HG02973 (cell line): ENCODE measurements around the gene EPHB6.

Experiments
- ATAC-seq: cut with Tn5 transposase; IDR thresholded peaks from one replicate; pipeline ENCODE4 v1.9.1; 2021; ENCODE audit warnings: moderate library complexity; ENCODE audit not compliant: unreplicated experiment

The EPHB6 gene

DNA sequence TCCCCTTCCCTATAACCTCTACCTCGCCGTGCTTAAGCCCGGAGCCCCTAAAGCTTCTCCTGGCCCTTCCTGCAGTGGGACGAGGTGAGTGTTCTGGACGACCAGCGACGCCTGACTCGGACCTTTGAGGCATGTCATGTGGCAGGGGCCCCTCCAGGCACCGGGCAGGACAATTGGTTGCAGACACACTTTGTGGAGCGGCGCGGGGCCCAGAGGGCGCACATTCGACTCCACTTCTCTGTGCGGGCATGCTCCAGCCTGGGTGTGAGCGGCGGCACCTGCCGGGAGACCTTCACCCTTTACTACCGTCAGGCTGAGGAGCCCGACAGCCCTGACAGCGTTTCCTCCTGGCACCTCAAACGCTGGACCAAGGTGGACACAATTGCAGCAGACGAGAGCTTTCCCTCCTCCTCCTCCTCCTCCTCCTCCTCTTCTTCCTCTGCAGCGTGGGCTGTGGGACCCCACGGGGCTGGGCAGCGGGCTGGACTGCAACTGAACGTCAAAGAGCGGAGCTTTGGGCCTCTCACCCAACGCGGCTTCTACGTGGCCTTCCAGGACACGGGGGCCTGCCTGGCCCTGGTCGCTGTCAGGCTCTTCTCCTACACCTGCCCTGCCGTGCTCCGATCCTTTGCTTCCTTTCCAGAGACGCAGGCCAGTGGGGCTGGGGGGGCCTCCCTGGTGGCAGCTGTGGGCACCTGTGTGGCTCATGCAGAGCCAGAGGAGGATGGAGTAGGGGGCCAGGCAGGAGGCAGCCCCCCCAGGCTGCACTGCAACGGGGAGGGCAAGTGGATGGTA, 9.2 kb downstream of the EPHB6 start:
- no peak for ATAC-seq

DNA sequence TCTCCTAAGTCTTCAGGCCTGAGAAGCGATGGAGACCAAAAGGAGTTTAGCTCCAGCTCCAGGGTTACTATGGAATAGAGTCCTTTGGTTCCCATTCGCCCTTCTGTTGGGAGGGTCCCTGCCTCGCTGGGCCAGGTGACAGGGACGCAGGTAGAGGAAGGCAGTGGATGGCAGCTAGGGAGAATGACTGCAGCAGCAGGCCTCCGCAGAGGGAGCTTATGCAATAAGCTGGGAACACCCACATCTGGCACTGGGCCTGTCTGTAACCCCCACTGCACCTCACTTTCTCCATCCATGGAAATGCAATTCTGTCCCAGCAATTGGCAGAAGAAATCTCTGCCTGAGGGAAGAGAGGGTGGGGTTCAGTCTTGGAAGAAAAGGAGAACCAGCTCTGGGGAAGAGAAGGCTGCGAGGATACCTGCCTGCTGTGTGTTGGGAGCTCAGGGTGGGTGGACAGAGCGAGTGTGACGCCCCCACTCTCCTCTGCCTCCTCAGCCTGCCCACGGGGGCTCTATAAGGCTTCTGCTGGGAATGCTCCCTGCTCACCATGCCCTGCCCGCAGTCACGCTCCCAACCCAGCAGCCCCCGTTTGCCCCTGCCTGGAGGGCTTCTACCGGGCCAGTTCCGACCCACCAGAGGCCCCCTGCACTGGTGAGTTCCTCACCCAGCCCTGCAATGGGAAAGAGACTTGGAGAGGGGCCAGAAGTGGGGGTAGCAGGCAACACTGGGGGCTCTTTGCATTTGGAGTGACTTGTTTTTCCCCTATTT, 10.3 kb downstream of the EPHB6 start:
- no peak for ATAC-seq

DNA sequence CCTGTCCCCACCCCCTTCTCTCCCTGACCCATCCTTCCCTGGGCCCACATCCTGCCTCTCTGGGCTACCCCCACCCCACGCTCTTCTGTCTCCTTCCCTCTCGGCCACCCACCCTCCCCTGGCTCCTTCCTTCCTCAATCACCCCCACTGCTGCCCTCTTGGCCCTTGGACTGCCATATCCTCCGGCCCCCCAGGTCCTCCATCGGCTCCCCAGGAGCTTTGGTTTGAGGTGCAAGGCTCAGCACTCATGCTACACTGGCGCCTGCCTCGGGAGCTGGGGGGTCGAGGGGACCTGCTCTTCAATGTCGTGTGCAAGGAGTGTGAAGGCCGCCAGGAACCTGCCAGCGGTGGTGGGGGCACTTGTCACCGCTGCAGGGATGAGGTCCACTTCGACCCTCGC, 10.9 kb downstream of the EPHB6 start:
- ATAC-seq: no peak

DNA sequence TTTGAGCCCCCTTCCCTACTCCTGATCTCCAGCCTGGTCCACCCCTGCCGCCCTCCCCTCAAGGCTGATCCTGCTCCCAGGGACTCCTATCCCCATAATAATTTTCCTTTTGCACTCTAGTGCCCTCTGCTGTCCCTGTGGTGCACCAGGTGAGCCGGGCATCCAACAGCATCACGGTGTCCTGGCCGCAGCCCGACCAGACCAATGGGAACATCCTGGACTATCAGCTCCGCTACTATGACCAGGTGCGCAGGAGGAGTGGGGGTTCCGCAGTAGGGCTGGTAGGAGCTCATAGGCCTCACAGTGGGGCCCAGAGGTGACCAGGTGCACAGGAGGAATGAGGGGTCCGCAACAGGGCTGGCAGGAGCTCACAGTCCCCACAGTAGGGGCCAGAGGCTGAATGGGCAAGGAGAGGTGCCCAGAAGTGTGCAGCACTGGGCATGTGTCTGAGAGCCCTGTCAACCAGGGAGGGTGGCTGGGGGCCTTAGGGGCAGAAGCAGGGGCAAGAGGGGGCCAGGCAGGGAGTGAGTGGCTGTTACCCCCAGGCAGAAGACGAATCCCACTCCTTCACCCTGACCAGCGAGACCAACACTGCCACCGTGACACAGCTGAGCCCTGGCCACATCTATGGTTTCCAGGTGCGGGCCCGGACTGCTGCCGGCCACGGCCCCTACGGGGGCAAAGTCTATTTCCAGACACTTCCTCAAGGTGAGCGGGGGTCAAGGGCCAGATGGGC, 11.7 kb downstream of the EPHB6 start:
- ATAC-seq: no peak

DNA sequence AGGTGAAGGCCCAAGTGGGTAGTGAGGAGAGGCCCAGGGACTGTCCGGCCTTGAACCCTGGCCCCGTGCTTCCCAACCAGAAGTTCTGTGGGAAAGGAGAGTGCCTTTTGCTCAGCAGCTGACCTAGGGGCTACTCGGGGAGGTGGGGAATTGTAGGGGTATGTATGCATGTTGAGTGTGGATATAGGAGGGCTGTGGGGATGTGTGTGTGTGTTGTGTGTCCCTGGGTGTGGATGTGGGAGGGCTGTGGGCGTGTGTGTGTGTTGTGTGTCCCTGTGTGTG, 12.2 kb downstream of the EPHB6 start:
- ATAC-seq: no peak

DNA sequence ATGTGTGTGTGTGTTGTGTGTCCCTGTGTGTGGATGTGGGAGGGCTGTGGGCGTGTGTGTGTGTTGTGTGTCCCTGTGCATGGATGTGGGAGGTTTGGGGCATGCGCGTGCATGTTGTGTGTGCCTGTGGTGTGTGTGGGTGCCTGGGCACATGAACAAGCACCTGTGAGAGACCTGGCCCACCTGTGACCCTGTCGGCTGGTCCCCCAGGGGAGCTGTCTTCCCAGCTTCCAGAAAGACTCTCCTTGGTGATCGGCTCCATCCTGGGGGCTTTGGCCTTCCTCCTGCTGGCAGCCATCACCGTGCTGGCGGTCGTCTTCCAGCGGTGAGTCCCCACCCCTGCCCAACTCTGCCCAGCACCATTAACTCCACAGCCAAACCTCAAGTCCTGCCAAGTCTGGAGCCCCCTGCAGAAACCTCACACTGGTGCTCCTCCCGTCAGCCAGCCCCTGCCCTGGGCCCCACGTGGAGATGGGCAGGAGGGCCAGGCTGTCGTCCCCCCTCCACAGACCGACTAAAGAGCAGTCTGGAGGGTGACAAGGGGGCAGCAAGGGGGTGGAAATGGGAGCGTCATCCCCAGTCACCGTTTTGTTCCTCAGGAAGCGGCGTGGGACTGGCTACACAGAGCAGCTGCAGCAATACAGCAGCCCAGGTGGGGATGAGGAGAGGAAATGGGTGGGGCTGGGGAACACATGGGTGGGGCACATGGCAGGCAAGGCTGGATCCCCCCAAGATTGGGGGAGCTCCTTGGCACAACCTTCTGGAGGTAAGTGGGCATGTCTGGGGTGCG, 12.7 kb downstream of the EPHB6 start:
- no peak for ATAC-seq

DNA sequence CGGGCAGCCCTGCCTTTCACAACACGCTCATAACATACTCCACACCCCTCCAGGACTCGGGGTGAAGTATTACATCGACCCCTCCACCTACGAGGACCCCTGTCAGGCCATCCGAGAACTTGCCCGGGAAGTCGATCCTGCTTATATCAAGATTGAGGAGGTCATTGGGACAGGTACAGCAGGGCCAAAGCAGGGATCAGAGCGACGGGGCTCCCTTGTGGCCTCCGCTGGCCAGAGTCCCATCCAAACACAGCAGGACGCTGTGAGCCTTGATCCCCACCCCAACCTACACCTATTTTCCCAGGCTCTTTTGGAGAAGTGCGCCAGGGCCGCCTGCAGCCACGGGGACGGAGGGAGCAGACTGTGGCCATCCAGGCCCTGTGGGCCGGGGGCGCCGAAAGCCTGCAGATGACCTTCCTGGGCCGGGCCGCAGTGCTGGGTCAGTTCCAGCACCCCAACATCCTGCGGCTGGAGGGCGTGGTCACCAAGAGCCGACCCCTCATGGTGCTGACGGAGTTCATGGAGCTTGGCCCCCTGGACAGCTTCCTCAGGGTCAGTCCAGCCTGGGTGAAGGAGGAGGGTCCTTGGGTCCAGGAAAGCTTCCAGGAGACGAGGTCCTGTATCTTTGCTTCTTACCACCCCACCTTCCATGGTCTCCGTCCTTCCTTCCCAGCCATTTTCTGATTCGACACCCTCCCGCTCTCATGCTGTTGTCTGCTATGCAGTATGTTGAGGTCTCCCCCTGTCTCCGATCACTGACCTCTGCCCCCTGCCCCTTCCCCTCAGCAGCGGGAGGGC, 13.5 kb downstream of the EPHB6 start:
- no peak for ATAC-seq

DNA sequence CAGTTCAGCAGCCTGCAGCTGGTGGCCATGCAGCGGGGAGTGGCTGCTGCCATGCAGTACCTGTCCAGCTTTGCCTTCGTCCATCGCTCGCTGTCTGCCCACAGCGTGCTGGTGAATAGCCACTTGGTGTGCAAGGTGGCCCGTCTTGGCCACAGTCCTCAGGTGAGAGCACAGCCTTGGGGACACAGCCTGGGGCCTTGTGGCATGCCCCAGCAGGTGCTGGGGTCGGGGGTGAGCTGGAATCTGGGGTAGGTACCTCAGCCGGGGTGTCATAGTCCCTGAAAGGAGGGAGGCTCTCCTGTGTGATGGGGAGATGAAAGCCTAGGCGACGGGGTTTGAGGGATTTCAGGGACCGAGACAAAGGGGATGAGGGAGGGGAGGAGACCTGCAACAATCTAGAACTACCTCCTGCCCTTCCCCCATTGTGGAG, 14.1 kb downstream of the EPHB6 start:
- ATAC-seq: no peak

DNA sequence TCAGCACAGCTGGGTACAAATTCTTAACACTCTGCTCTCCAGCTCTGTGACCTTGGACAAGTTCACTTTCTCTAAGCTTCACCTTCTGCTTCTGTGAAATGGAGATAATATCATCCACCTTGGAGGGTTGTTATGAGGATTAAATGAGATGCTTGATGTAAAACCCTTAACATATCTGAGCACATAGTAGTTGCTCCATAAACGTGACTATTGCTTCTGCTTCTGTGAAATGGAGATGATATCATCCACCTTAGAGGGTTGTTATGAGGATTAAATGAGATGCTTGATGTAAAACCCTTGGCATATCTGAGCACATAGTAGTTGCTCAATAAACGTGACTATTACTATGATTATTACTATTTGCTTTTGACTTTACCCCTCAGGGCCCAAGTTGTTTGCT, 14.6 kb downstream of the EPHB6 start:
- no peak for ATAC-seq

DNA sequence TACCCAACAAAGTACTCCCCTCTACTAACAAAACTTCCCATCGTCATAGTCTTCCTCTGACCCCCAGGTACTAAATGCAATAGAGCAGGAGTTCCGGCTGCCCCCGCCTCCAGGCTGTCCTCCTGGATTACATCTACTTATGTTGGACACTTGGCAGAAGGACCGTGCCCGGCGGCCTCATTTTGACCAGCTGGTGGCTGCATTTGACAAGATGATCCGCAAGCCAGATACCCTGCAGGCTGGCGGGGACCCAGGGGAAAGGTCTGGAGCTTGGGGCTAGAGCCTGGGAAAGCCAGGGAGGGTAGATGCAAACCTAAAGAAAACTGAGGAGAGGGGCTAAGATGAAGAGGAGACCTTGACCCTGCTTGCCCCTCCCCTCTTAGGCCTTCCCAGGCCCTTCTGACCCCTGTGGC, 15.3 kb downstream of the EPHB6 start:
- no peak for ATAC-seq

DNA sequence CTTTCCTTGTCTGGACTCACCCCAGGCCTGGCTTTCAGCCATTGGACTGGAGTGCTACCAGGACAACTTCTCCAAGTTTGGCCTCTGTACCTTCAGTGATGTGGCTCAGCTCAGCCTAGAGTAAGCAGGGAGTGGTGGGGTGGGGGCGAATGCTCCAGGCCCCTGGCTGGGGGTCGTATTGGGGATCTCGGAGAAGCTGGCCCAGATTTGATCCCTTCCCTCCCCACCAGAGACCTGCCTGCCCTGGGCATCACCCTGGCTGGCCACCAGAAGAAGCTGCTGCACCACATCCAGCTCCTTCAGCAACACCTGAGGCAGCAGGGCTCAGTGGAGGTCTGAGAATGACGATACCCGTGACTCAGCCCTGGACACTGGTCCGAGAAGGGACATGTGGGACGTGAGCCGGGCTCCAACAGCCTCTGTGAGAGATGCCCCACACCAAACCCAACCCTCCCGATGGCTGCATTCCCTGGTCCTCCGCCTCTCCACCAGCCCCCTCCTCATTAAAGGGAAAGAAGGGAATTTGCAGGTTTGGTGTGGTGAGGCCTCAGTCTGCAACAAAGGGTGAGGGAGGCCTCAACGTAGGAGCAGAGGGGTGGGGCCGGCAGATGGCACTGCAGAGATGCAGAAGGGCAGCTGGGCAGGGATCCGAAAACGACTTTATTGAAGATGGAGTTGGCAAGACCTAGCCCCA, 15.8 kb downstream of the EPHB6 start:
- ATAC-seq: no peak

DNA sequence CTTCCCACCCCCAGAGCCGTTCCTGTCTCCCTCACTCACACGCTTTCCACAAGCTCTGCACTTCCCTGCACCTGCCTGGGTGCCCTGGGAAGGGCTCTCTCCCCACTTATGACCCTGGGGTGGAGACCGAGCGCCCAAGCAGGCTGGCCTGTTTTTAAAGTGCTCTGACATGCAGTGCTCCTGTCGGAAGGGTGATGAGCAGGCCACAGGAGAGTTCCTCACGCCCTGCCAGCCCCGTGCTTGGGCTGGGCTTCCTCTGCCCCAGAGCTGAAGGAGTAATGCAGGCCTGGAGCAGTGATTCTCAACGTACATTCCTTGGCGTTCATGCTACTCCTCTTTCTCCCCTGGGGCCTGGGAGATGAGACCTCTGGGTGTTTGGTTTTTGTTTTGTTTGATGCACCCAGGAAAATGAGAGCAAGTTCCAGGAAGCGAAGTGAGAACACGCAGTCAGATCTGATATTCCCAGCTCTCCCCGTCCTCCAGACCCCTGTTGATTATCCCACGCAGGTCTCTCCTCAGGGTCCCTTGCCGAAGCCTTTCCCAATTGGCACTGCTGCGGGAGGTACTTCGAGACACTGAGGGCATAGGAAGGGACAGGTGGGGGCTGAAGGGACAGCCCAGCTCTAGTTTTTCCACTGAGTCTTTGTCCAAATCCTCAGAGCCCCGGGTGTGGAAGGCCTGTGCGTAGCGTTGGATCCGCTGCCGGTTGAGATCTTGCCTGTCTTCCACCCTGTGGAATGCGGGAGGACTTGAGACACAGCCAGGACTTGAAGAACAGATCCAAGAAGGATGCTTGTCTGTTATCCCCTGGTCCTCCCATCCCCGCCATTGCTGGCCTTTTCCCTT, 16.6 kb downstream of the EPHB6 start:
- ATAC-seq: no peak

DNA sequence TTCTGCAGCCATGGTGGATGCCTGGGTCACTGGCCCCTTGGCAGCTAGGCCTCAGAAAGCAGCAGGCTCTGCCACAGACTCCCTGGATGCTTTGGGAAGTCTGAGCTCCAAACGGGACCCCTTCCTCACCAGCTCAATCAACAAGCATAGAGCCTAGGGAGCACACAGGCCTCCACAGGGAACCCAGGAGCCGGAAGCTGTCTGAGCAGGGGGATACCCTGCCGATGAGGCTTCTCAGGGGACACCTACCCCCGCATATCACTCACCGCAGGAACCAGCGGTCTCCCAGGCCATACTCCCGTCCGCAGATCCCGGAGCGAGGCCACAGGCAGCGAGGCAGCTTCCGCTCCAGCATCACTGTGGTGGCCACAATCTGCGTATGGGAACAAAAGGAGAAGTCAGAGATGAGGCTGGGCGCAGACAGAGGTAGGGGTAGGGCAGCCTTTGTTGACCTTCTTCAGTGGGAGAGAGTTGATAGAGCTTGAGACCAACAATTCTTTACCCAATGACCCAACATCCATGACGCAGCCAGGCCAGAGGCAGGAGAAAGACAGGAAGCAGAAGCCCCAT, 17.3 kb downstream of the EPHB6 start:
- ATAC-seq: no peak

DNA sequence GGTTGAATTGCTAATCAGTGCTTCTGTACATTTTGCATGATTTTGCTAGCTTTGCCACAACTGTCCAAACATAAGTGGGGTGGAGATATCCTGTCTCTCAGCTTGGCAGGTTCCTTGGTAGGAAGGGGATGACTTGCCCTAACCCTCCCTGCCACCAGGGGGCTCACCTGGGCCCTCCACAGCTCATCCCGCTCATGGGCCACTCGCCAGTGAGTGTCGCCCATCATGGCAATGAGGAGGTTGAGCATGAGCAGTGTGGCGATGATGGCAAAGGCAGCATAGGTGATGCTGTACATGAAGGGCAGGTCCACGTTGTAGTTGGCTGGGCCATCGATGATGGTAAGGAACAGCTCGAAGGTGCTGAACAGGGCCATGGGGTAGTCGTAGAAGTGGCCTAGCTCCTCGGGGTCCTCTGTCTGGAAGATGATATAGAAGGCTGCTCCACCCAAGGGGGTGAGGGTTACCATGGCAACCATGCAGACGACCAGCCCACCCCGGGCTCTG, 18.5 kb downstream of the EPHB6 start:
- peak; percentile 78 for ATAC-seq

DNA sequence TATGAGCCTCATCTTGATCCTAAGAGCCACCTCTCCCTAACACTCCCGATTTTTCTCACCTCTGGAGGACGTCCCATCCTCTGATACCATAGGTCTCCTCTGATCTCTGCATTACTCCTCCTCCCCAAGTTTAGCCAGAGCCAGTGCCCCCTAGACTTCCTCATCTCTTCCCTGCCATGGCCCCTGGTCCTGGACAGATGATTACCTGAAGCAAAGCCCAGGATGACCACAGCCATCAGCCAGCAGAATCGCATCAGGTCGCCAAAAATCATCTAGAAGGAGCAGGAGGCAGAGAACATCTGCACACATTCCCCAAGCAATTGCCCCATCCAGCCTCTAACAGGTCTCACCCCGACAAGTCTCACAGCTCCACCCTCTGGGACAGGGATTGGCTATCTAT, 19.0 kb downstream of the EPHB6 start:
- ATAC-seq: no peak

DNA sequence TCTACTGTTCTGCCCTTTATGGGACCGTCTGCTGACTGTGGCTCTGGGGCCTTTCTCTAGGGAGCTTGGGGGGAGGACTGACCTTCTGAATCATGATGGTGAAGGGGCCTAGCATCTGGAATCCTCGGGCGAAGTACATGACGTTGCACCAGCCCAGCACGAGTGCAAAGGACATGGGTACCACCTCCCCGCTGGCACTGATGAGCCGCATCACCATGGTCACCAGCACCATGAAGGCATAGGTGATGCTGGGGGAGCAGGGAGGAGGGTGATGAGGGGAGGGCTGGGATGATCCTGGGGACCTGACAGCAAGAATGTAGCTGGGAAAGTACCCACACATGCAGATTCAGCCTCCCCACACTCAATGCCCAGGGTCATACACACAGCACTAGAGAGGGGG, 19.5 kb downstream of the EPHB6 start:
- no peak for ATAC-seq

DNA sequence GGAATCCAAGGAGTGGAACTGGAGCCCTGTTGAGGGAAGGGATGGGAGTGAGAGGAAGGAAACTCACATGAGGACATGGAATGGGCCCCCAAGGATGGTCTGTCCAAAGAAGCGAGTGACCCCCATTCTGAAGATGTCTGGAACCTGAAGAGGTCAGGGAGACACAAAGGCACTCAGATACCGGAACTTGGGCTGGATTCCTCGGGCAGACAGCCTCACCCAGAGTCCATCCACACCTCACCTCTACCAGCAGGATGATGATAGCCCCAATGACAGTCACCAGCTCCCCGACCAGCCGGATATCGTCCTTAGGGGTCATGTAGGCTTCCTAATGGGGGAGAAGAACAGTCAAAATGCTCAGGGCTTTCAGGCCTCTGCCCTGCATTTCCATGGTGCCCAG, 20.0 kb downstream of the EPHB6 start:
- ATAC-seq: no peak

DNA sequence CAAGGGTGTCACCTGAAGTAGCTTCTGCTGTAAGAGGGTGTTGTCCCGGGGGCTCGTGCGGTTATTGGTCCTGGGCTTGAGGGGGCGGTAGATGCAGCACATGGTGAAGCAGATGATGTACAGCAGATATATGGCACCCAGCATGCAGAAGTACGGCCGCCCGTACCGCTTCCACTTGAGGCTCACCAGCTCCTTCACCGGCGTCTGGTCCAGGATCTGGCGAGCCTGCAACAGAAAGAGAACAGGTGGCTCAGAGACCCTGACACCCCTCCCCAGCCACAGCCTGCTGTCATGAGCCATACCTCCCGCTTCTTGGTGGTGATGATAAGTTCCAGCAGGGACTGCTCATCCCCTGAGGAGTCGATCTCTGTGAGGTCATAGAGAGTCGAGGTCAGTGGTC, 20.6 kb downstream of the EPHB6 start:
- no peak for ATAC-seq
